ENCODE measurements around the gene KCNAB3. TPM values are rescaled to one million over a fixed set of nuclear protein-coding genes. Genes with fewer than 3 reads are reported as not detected.

KCNAB3 gene
- total and polyA plus RNA-seq, 9 of the 15 experiments (the other 6 are each of a cell fraction or from before 2014, with no cell fraction given), result 0.03 to 2.5 (median 1.1) TPM

GRCh38 chr17:7897090-7897489 is 32.6 kb downstream of the KCNAB3 start:
- Histone ChIP-seq H3K9me3 (replicated peaks; ENCODE audit: control insufficient read depth, insufficient read depth, low read depth, low read length) (no peaks in the 10 kb centered on the region), H2AFZ (ENCODE audit: low read depth, low read length) (no peak overlapping the region), H3K9ac (ENCODE audit: insufficient read depth in 1 of 2, low read depth in 2 of 2, low read length in 2 of 2) (no peak overlapping the region), H3K9me1 (ENCODE audit: control insufficient read depth, insufficient read depth, low read length) (no peaks in the 10 kb centered on the region), H3K4me2 (ENCODE audit: insufficient read depth, low read length) (no peak overlapping the region), H3K36me3 (ENCODE audit: control insufficient read depth, insufficient read depth, low read length) (peaks cover 66% of the 10 kb centered on the region), H4K20me1 (replicated peaks; ENCODE audit: control insufficient read depth, insufficient read depth, low read length) (no peaks in the 10 kb centered on the region), H3K27ac (ENCODE audit: extremely low read depth, low read depth, low read length) (no peak overlapping the region), H3K4me1 (replicated peaks in 1 of 2; ENCODE audit: control insufficient read depth in 2 of 2, insufficient read depth in 2 of 2, low read length in 2 of 2) (no peaks in the 10 kb centered on the region), H3K79me2 (ENCODE audit: control insufficient read depth, insufficient read depth, low read length) (no peaks in the 10 kb centered on the region), H3K4me3 (no peak overlapping the region), H3K27me3 (ENCODE audit: control insufficient read depth in 2 of 2, insufficient read depth in 2 of 2, low read length in 2 of 2) (no peaks in the 10 kb centered on the region)
- DNase-seq (ENCODE audit: extremely low read depth in 1 of 4, low spot score in 3 of 4) (no peak), ATAC-seq (no peak), FAIRE-seq (no peak)
- TF ChIP-seq NFIC (IDR thresholded peaks at IDR 0.05) (peak; percentile 81), ID3 (CRISPR knock-in tag; IDR thresholded peaks at IDR 0.05) (no peak), ID3 (tag; IDR thresholded peaks at IDR 0.05) (no peak)
- intact Hi-C loops (cut with micrococcal nuclease), result loop anchor here (1.0 to 10.0 kb wide), 3 partner anchors 35 to 155 kb away; partner anchors contain the start of gene KDM6B
- ChIA-PET POLR2A (interaction anchor here (0.6 to 1.1 kb wide), 2 partner anchors 19 to 133 kb away, joined by 3 read pairs; partner anchors contain the start of gene RNF227), CTCF (ENCODE audit: low intra/inter-chr PET ratio) (interaction anchor here (1.2 to 2.5 kb wide), 2 partner anchors 35 to 154 kb away, joined by 5 to 38 read pairs; no protein-coding TSS in a partner anchor)
- no TSS peak for BruUV-seq (replicated peaks)
- in situ Hi-C loops (cut with MboI), result no loop called here
- WGBS (ENCODE audit: insufficient coverage, low coverage, missing lambda C conversion rate), result 72% methylated on average over 7 of the region's 13 CpGs

GRCh38 chr17:7894866-7895265 is 34.8 kb downstream of the KCNAB3 start:
- Histone ChIP-seq H3K9me3 (replicated peaks; ENCODE audit: control insufficient read depth, insufficient read depth, low read depth, low read length) (no peaks in the 10 kb centered on the region), H3K27ac (ENCODE audit: extremely low read depth, low read depth, low read length) (no peak overlapping the region), H3K36me3 (ENCODE audit: control insufficient read depth, insufficient read depth, low read length) (peaks cover 64% of the 10 kb centered on the region), H3K27me3 (ENCODE audit: control insufficient read depth in 2 of 2, insufficient read depth in 2 of 2, low read length in 2 of 2) (no peaks in the 10 kb centered on the region), H2AFZ (ENCODE audit: low read depth, low read length) (no peak overlapping the region), H3K4me1 (replicated peaks in 1 of 2; ENCODE audit: control insufficient read depth in 2 of 2, insufficient read depth in 2 of 2, low read length in 2 of 2) (no peaks in the 10 kb centered on the region; a peak in 1 of 5 replicates), H4K20me1 (replicated peaks; ENCODE audit: control insufficient read depth, insufficient read depth, low read length) (no peaks in the 10 kb centered on the region), H3K79me2 (ENCODE audit: control insufficient read depth, insufficient read depth, low read length) (no peaks in the 10 kb centered on the region), H3K9me1 (ENCODE audit: control insufficient read depth, insufficient read depth, low read length) (no peaks in the 10 kb centered on the region), H3K9ac (ENCODE audit: insufficient read depth in 1 of 2, low read depth in 2 of 2, low read length in 2 of 2) (no peak overlapping the region), H3K4me3 (no peak overlapping the region), H3K4me2 (ENCODE audit: insufficient read depth, low read length) (no peak overlapping the region)
- no peak for TF ChIP-seq ZNF436 (CRISPR knock-in tag; IDR thresholded peaks at IDR 0.05)
- no peak for TF ChIP-seq SRSF3 (IDR thresholded peaks at IDR 0.05; ENCODE audit: insufficient read depth, low read length)
- no peak for TF ChIP-seq SNRNP70 (optimal IDR thresholded peaks at IDR 0.05; ENCODE audit: low read depth, low read length)
- TF ChIP-seq KAT7 (CRISPR knock-in tag; IDR thresholded peaks at IDR 0.05; ENCODE audit: borderline replicate concordance), result no peak
- ChIA-PET CTCF (ENCODE audit: low intra/inter-chr PET ratio) (no interaction called here), POLR2A (no interaction called here)
- in situ Hi-C loops (cut with MboI), result no loop called here
- intact Hi-C loops (cut with micrococcal nuclease), result loop anchor here (5.0 to 10.0 kb wide), 2 partner anchors 60 to 153 kb away; partner anchors contain the start of gene KDM6B
- WGBS (ENCODE audit: insufficient coverage, low coverage, missing lambda C conversion rate), result 84% methylated on average over 2 of the region's 8 CpGs
- ATAC-seq (no peak), FAIRE-seq (no peak), DNase-seq (ENCODE audit: extremely low read depth in 1 of 4, low spot score in 3 of 4) (no peak)
- BruUV-seq (replicated peaks), result no TSS peak

Measured in K562 (cell line).